NCI-H2196 treated with DMSO at 0.1 percent for 48 hours (cell line): ENCODE results near the gene DHRS7B.

Experiments used
- DNase-seq: peaks from one replicate; lab custom pipeline; 2025; ENCODE audit not compliant: unreplicated experiment; lab: John Stamatoyannopoulos, UW

The DHRS7B gene

DNA sequence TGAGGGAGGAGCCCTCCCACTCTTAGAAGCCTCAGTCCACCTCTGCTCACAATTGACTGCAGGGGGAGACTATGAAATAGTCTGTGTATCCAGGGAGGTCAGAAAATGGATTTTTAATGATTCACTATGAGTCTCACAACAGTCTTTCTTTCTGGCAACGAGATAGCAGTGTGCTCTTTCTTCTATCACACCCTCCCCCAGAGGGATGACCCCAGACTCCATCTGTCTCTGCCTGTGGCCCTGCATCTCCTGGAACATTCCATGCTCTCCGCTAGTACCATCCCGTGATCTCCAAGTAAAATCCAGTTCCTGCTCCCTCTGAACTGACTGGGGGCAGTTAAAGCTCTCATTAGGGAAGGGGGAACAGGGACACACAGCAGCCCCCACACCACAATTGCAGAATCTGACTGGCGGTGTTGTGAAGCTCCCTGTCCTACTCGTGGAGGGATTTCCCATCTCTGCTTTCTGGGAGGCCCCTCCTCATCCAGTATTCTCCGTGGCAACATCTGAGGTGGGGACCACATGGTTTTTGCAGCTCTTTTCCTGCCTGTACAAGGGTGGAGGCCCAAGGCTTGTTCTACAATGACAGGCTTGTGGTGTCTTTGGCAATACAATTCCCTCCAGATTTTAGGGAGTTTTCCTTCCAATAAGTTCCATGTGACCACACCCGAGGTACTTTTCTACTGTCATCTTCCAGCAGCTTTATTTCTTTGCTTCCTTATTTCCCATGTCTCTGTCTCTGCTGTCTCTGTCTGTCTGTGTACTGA is 107.0 kb downstream of the DHRS7B start:
- no peak for DNase-seq

DNA sequence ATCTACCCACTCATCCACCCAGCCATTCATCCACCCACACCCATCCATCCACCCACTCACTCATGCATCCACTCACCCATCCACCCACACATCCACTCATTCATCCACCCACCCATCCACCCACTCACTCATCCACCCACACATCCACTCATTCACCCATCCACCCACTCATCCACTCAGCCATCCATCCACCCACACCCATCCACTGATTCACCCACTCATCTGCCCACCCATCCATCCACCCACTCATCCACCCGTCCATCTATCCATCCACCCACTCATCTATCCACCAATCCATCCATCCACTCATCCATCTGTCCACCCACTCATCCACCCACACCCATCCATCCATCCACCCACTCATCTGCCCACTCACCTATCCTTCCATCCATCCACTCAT is 109.2 kb downstream of the DHRS7B start:
- no peak for DNase-seq

DNA sequence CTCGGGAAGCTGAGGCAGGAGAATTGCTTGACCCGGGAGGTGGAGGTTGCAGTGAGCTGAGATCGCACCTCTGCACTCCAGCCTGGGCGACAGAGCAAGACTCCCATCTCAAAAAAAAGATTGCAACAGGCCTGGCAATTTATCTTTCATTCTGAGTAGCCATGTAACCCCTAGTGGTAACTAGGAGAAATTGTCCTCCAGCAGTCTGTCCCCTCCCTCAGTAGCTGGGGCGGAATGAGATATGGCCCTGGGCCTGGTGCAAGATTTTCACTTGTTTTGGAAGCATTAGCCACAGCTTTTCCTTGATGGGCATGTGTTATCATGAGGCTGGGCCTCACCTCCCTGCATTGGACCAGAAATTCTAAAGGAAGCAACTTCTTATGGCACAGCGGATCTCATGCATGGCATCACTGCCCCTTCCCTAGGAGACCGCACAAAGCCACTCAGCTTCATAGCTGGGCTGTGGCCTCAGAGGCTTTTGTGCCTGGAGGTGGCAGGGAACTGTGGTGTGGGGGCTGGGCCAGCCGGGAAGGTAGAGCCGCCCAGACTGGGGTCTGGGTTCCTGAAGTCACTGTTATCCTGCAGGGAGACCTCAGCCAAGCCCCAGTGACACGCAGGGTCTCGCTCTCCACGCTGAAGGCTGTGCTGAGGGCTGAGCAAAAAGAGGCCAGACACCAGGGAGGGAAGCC is 113.1 kb downstream of the DHRS7B start:
- no peak for DNase-seq

DNA sequence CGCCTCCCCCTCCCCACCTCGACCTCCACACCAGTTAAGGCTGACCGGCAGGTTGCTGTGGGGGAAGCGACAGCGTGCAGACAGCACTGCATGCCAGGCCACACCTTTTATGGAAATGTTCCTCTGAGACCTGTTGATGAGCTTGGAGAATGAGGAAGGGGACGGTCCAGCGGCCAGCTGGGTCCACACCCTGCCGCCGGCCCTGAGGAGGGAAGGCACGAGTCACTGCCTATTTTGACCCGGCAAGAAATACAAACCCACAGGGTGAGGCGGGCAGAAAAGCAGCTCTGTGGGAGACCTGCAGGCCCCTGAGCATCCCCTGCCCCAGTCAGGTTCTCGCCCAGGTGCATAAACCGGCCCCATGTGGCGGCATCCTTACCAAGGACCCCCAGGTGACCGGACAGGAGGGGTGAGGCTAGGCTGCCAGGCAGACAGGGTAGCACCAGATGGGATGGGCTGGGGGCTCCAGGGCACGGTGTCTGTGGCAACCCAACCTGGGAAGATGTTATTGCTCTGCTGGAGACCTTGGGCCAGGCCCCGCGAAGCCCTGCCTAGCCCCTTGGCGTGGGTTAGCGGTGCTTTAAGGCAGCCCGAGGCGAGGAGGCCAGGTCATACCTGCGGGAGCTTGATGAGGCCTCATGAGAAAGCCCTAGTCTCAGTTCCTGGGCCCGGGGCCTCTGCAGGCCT is 113.7 kb downstream of the DHRS7B start:
- DNase-seq: no peak
